Dedifferentiated amniotic fluid mesenchymal stem cell (primary cell): ENCODE results near the gene KNL1.
A peak's percentile ranks its signal among the peaks of the same experiment; 100 is the strongest.
"Not testable (repeated sequence)": the region's sequence is repeated elsewhere in the genome, so short reads cannot be mapped to it uniquely, and the experiment has no call there.

Experiments used
- DNase-seq: peaks from one replicate; pipeline ENCODE4 v3.0.0-alpha.2; 2016; ENCODE audit errors: extremely low spot score

KNL1 gene

GRCh38 chr15:40664909-40665308 is 70.9 kb downstream of the KNL1 start:
- DNase-seq = no peak

- DNase-seq = not testable (repeated sequence)
Measured at GRCh38 chr15:40676290-40676689, 82.2 kb downstream of the KNL1 start.

- DNase-seq = not testable (repeated sequence)
Measured at GRCh38 chr15:40676906-40677305, 82.9 kb downstream of the KNL1 start.

GRCh38 chr15:40680151-40680550 is 86.1 kb downstream of the KNL1 start:
- no peak for DNase-seq

- DNase-seq = not testable (repeated sequence)
Measured at GRCh38 chr15:40680959-40681358, 86.9 kb downstream of the KNL1 start.

- no peak for DNase-seq
Measured at GRCh38 chr15:40684381-40684780, 90.3 kb downstream of the KNL1 start.

- DNase-seq = no peak
Measured at GRCh38 chr15:40685376-40685775, 91.3 kb downstream of the KNL1 start.

- no peak for DNase-seq
Measured at GRCh38 chr15:40688932-40689799, 95.1 kb downstream of the KNL1 start.

GRCh38 chr15:40691737-40692136 is 97.7 kb downstream of the KNL1 start:
- no peak for DNase-seq

- no peak for DNase-seq
Measured at GRCh38 chr15:40693904-40694687, 100.0 kb downstream of the KNL1 start.

- peak; percentile 97 for DNase-seq
Measured at GRCh38 chr15:40694688-40695468, 100.8 kb downstream of the KNL1 start, which contains the start of gene RAD51. RAD51 (plus strand) TSS chr15:40695174; CDS start chr15:40698759, 3,585 bp downstream.

- no peak for DNase-seq
Measured at GRCh38 chr15:40695469-40695890, 101.4 kb downstream of the KNL1 start.

- no peak for DNase-seq
Measured at GRCh38 chr15:40696228-40696627, 102.2 kb downstream of the KNL1 start.

- DNase-seq = no peak
Measured at GRCh38 chr15:40697916-40698315, 103.9 kb downstream of the KNL1 start.

- DNase-seq = no peak
Measured at GRCh38 chr15:40702077-40702476, 108.0 kb downstream of the KNL1 start.

GRCh38 chr15:40706121-40706520 is 112.1 kb downstream of the KNL1 start:
- DNase-seq = no peak
